Vagina (tissue), 2 donors: ENCODE data around the gene SYNM.

ENCODE experiments used
- POLR2AphosphoS5 ChIP-seq, 2 donors: sonication (generic); formaldehyde crosslinking; IDR thresholded peaks; one replicate each; pipeline ENCODE4 v1.9.0; 2017; ENCODE audit warnings: antibody characterized with exemption in 2 of 2, mild to moderate bottlenecking in 2 of 2, low read depth in 1 of 2; ENCODE audit not compliant: insufficient read depth in 1 of 2
- TF ChIP-seq, protein P1 (sequence below), 3 experiments: fragments of 450-650 bp in 2 of 3; fragments of 200-600 bp in 1 of 3; sonication (generic) in 1 of 3; IDR thresholded peaks; one replicate each; pipeline ENCODE4 v1.5.1; 2017 to 2019; ENCODE audit warnings: antibody characterized with exemption in 3 of 3, mild to moderate bottlenecking in 2 of 3, moderate library complexity in 2 of 3

DNA sequence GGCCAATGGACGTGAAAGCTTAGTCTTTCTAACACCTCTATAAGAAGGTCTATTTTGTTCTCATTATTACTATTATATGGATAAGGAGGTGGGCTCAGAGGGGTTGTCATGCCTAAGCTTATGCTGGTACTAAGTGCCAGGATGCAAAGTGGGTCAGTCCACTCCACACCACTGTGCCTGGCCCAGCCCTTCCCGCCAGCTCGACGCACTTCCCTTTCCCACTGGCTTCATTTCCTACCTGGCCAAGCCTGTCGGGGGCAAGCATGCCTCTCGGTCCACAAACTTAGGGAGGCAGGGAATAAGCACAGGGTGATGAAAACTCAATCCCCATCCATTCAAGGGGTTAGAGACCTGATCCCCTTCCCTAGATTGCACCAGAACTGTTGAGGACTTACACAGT, 5.9 kb upstream of the SYNM start:
- TF ChIP-seq, protein P1, sequence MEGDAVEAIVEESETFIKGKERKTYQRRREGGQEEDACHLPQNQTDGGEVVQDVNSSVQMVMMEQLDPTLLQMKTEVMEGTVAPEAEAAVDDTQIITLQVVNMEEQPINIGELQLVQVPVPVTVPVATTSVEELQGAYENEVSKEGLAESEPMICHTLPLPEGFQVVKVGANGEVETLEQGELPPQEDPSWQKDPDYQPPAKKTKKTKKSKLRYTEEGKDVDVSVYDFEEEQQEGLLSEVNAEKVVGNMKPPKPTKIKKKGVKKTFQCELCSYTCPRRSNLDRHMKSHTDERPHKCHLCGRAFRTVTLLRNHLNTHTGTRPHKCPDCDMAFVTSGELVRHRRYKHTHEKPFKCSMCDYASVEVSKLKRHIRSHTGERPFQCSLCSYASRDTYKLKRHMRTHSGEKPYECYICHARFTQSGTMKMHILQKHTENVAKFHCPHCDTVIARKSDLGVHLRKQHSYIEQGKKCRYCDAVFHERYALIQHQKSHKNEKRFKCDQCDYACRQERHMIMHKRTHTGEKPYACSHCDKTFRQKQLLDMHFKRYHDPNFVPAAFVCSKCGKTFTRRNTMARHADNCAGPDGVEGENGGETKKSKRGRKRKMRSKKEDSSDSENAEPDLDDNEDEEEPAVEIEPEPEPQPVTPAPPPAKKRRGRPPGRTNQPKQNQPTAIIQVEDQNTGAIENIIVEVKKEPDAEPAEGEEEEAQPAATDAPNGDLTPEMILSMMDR (IDR thresholded peaks at IDR 0.05): no peak
- no peak for TF ChIP-seq POLR2AphosphoS5 (IDR thresholded peaks at IDR 0.05; ENCODE audit: insufficient read depth in 1 of 2, low read depth in 1 of 2)
